Neural progenitor cell (in vitro differentiated cells): ENCODE data around the gene BAK1.

ENCODE experiments used
- CTCF ChIP-seq: fragments of 200-600 bp; sonication (generic); IDR thresholded peaks from 2 replicates; pipeline ENCODE4 v1.5.1; 2017; ENCODE audit warnings: antibody characterized with exemption, mild to moderate bottlenecking
- EZH2 ChIP-seq: fragments of 200-600 bp; sonication (generic); IDR thresholded peaks from 2 replicates; pipeline ENCODE4 v1.6.1; 2017; ENCODE audit warnings: antibody characterized with exemption, mild to moderate bottlenecking, moderate library complexity

- TF ChIP-seq CTCF (no peak), EZH2 (no peak)
Measured at GRCh38 chr6:33593414-33593727, 13.3 kb upstream of the BAK1 start.
